DND-41 (cell line): ENCODE measurements around the gene NIP7.

Experiments
- CTCF ChIP-seq: IDR thresholded peaks from 2 replicates; pipeline ENCODE4 v1.5.1; 2012; ENCODE audit warnings: borderline replicate concordance, low read length, moderate library complexity, mild to moderate bottlenecking; ENCODE audit not compliant: poor library complexity, severe bottlenecking; ENCODE audit errors: extremely low read depth
- EZH2 ChIP-seq: IDR thresholded peaks from 3 replicates; pipeline ENCODE4 v1.6.1; 2012; ENCODE audit warnings: borderline replicate concordance, low read depth, mild to moderate bottlenecking, moderate library complexity, low read length, inconsistent platforms; ENCODE audit not compliant: severe bottlenecking

DNA sequence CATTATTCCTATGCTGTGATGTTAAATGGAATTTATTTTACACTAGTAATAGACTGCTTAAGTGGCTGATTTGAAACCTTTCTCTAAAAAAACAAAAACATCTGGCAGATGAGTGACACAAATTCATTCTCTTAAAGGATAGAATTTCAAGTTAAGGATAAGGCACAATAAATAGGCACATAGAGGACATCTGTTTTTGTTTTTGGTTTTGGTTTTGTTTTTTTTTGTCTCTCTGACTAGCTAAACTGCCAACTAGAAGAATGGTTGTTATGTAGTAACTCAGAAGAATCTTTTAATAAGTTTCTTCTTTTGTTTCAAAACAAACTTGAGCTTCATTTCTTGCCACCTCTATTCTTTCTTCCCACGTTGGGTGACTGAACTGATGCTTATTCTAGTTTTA is 33.5 kb upstream of the NIP7 start:
- TF ChIP-seq EZH2 (no peak), CTCF (no peak)
